GM12878 (cell line): Measurements from ENCODE around the gene COL17A1. TPM values are rescaled to one million over a fixed set of nuclear protein-coding genes. Genes with fewer than 3 reads are reported as not detected.

ENCODE experiments used
- ATAC-seq: fragments of 200-7000 bp; cut with Tn5 transposase; 3 replicates; pipeline ENCODE4 v1.9.1; 2020; ENCODE audit warnings: mild to moderate bottlenecking, moderate library complexity
- BruUV-seq: library from RNA; stranded (reverse); fragments of 400-500 nt; replicated peaks from 2 replicates; lab custom pipeline; 2021; lab: Mats Ljungman, UMichigan
- CTCF ChIA-PET: fragments of 300-600 bp; sonication (Branson Sonifier 250); formaldehyde crosslinking; extraction: SDS; loops from one replicate; lab custom pipeline; 2021; ENCODE audit warnings: inconsistent platforms; lab: Yijun Ruan, JAX
- POLR2A ChIA-PET: fragments of 350-600 bp; formaldehyde crosslinking; extraction: SDS; loops from one replicate; lab custom pipeline; 2021; ENCODE audit warnings: inconsistent platforms; lab: Charles Lee
- RAD21 ChIA-PET: fragments of 300-600 bp; sonication (Branson Sonifier 250); formaldehyde crosslinking; loops from one replicate; lab custom pipeline; 2023; ENCODE audit warnings: antibody characterized with exemption; ENCODE audit not compliant: unreplicated experiment; lab: Charles Lee
- SMC1A ChIA-PET: fragments of 300-600 bp; sonication (Branson Sonifier 250); formaldehyde crosslinking; loops from one replicate; lab custom pipeline; 2023; ENCODE audit not compliant: unreplicated experiment, uncharacterized antibody; lab: Charles Lee
- DNase-seq: peaks from one replicate; pipeline ENCODE4 v3.0.0-alpha.2; 2011; ENCODE audit warnings: low read depth, low spot score
- FAIRE-seq: peaks from 3 replicates; lab custom pipeline; 2011; peaks lifted over from hg19 to GRCh38; lab: Jason Lieb, UNC
- H2AFZ ChIP-seq: 2 replicates; pipeline ENCODE4 v1.6.0; 2011; ENCODE audit warnings: low read depth, low read length, control low read depth; ENCODE audit not compliant: control insufficient read depth
- H3K27ac ChIP-seq: 2 replicates; pipeline ENCODE4 v1.5.1; 2011; ENCODE audit warnings: control low read depth; ENCODE audit not compliant: control insufficient read depth, insufficient read depth
- H3K27me3 ChIP-seq, 2 experiments: replicated peaks in 1 of 2; 2 replicates each; pipeline versions ENCODE4 v1.6.0 to v1.6.1; 2011; ENCODE audit warnings: low read length in 1 of 2; ENCODE audit not compliant: control insufficient read depth in 2 of 2, insufficient read depth in 2 of 2
- H3K36me3 ChIP-seq, 2 experiments: 2 replicates each; pipeline ENCODE4 v1.5.1; 2011; ENCODE audit warnings: low read length in 1 of 2; ENCODE audit not compliant: control insufficient read depth in 2 of 2, insufficient read depth in 2 of 2
- H3K4me1 ChIP-seq: 2 replicates; pipeline ENCODE4 v1.6.1; 2011; ENCODE audit warnings: mild to moderate bottlenecking, low read length, moderate library complexity, mixed read lengths; ENCODE audit not compliant: control insufficient read depth, insufficient read depth
- H3K4me2 ChIP-seq: 2 replicates; pipeline ENCODE4 v1.6.0; 2011; ENCODE audit warnings: control low read depth; ENCODE audit not compliant: control insufficient read depth, insufficient read depth
- H3K4me3 ChIP-seq: fragments of 200-600 bp; sonication (generic); 2 replicates; pipeline ENCODE4 v1.5.1; 2016
- H3K79me2 ChIP-seq: 2 replicates; pipeline ENCODE4 v1.6.0; 2011; ENCODE audit warnings: low read length; ENCODE audit not compliant: control insufficient read depth, insufficient read depth
- H3K9ac ChIP-seq: 2 replicates; pipeline ENCODE4 v1.8.0; 2011; ENCODE audit warnings: low read length, control low read depth, mixed read lengths; ENCODE audit not compliant: control insufficient read depth, insufficient read depth
- H3K9me3 ChIP-seq: replicated peaks from 3 replicates; pipeline ENCODE4 v1.5.1; 2011; ENCODE audit warnings: mild to moderate bottlenecking, low read length; ENCODE audit not compliant: control insufficient read depth, insufficient read depth
- H4K20me1 ChIP-seq: 2 replicates; pipeline ENCODE4 v1.6.0; 2011; ENCODE audit not compliant: control insufficient read depth, insufficient read depth
- ATF2 ChIP-seq: IDR thresholded peaks from 2 replicates; pipeline ENCODE4 v1.6.1; 2012; ENCODE audit warnings: low read length, inconsistent platforms
- ATF3 ChIP-seq: IDR thresholded peaks from 2 replicates; pipeline ENCODE4 v1.6.1; 2011; ENCODE audit warnings: low read depth, mild to moderate bottlenecking, low read length, moderate library complexity, borderline replicate concordance; ENCODE audit errors: extremely low read depth
- CBX3 ChIP-seq: fragments of 200-600 bp; sonication (generic); IDR thresholded peaks from 2 replicates; pipeline ENCODE4 v1.6.1; 2016; ENCODE audit warnings: low read depth, borderline replicate concordance
- CREB1 ChIP-seq: IDR thresholded peaks from 2 replicates; pipeline ENCODE4 v1.6.1; 2012; ENCODE audit warnings: low read depth, mild to moderate bottlenecking, inconsistent platforms
- IRF5 ChIP-seq: fragments of 450-650 bp; IDR thresholded peaks from 2 replicates; pipeline ENCODE4 v1.6.1; 2017; ENCODE audit warnings: borderline replicate concordance
- KDM1A ChIP-seq: fragments of 200-600 bp; sonication (generic); IDR thresholded peaks from 2 replicates; pipeline ENCODE4 v1.6.1; 2016; ENCODE audit warnings: borderline replicate concordance
- LARP7 ChIP-seq: fragments of 450-650 bp; IDR thresholded peaks from 2 replicates; pipeline ENCODE4 v1.6.1; 2017; ENCODE audit warnings: mild to moderate bottlenecking
- MAX ChIP-seq: IDR thresholded peaks from 2 replicates; pipeline ENCODE4 v1.6.1; 2012; ENCODE audit warnings: low read depth, low read length, improper control_type of control experiment
- NBN ChIP-seq: fragments of 450-650 bp; IDR thresholded peaks from 2 replicates; pipeline ENCODE4 v1.6.1; 2016
- NR2F1 ChIP-seq: fragments of 450-650 bp; conservative IDR thresholded peaks from 2 replicates; pipeline ENCODE4 v1.6.1; 2017; ENCODE audit warnings: mild to moderate bottlenecking
- PRDM15 ChIP-seq: fragments of 450-650 bp; formaldehyde crosslinking; IDR thresholded peaks from 2 replicates; pipeline ENCODE4 v1.4.0; 2020; ENCODE audit warnings: mild to moderate bottlenecking, moderate library complexity
- RCOR1 ChIP-seq: conservative IDR thresholded peaks from 2 replicates; pipeline ENCODE4 v1.6.1; 2012; ENCODE audit warnings: low read depth, low read length, improper control_type of control experiment
- RELA ChIP-seq: fragments of 450-650 bp; IDR thresholded peaks from 2 replicates; pipeline ENCODE4 v1.8.0; 2014; ENCODE audit warnings: borderline replicate concordance; ENCODE audit not compliant: partially characterized antibody
- TARDBP ChIP-seq: IDR thresholded peaks from 2 replicates; pipeline ENCODE4 v1.6.1; 2016; ENCODE audit warnings: borderline replicate concordance
- USF1 ChIP-seq: IDR thresholded peaks from 2 replicates; pipeline ENCODE4 v1.6.1; 2011; ENCODE audit warnings: borderline replicate concordance, low read depth, mild to moderate bottlenecking, moderate library complexity, mixed read lengths, low read length; ENCODE audit not compliant: insufficient read depth; ENCODE audit errors: extremely low read length
- YY1 ChIP-seq: IDR thresholded peaks from 2 replicates; pipeline ENCODE4 v1.6.1; 2011; ENCODE audit warnings: low read depth, mild to moderate bottlenecking, low read length
- WGBS: methylation state at CpG from one replicate; pipeline ENCODE4 v1.1.6; 2016; ENCODE audit warnings: low lambda C conversion rate; ENCODE audit not compliant: insufficient replicate concordance, insufficient coverage; ENCODE audit errors: missing lambda C conversion rate; 5-methylcytosine and 5-hydroxymethylcytosine counted together
- in situ Hi-C: fragments of 300-500 bp; cut with MboI; formaldehyde crosslinking; loops from 9 replicates; pipeline ENCODE4 v1.14.3; 2018; ENCODE audit warnings: mixed read lengths
- intact Hi-C: fragments of 100-400 bp; cut with micrococcal nuclease; formaldehyde crosslinking; loops from one replicate; pipeline ENCODE4 v1.14.2; 2022; ENCODE audit not compliant: unreplicated experiment
- polyA plus RNA-seq, 11 experiments: library from polyadenylated mRNA; depleted of rRNA in 4 of 11; unstranded in 6 of 11; stranded (reverse) in 5 of 11; fragments of >200 nt; fragmentation: Nextera tagmentation in 4 of 11; fragmentation: Illumina TruSeq in 1 of 11; extraction: Ambion mirVana in 4 of 11; extraction: Trizol in 1 of 11; gene quantifications; 1 replicate in 1 of 11; 2 replicates in 10 of 11; pipeline versions ENCODE4 v1.2.1 to v1.2.3, GENCODE V29; 2011 to 2016; ENCODE audit warnings: inconsistent platforms in 2 of 11, missing spikeins in 2 of 11, low read depth in 1 of 11
- total RNA-seq, 4 experiments: library from RNA; depleted of rRNA in 3 of 4; stranded (reverse); fragments of >200 nt in 3 of 4; fragmentation: Illumina TruSeq in 1 of 4; extraction: Trizol in 1 of 4; gene quantifications; 2 replicates each; pipeline versions ENCODE4 v1.2.1 to v1.2.3, GENCODE V29; 2013 to 2021

COL17A1 gene
- total and polyA plus RNA-seq, 10 of the 15 experiments (the other 5 are each of a cell fraction or from before 2014, with no cell fraction given): 0.08 to 0.22 TPM; not detected in 8

- H3K4me3 ChIP-seq: no peak overlapping the region
- no peaks in the 10 kb centered on the region for H3K36me3 ChIP-seq
- no peak overlapping the region for H3K27ac ChIP-seq
- no peak for ATAC-seq
- TF ChIP-seq YY1 (no peak), NBN (no peak), ATF2 (no peak), PRDM15 (CRISPR knock-in tag) (no peak), NR2F1 (no peak), LARP7 (no peak), RELA (no peak), RCOR1 (no peak), CBX3 (no peak), ATF3 (no peak), CREB1 (no peak), USF1 (no peak), MAX (no peak), IRF5 (no peak), TARDBP (no peak), KDM1A (no peak)
- H3K9me3 ChIP-seq: no peaks in the 10 kb centered on the region
- H3K4me2 ChIP-seq: no peak overlapping the region
- intact Hi-C loops: no loop called here
- ChIA-PET POLR2A (no interaction called here), CTCF (interaction anchor here (0.9 to 1.5 kb wide), 5 partner anchors 9 to 62 kb away, joined by 3 to 4 read pairs (median 3); no protein-coding TSS in a partner anchor), SMC1A (interaction anchor here (1.0 to 3.9 kb wide), 5 partner anchors 10 to 88 kb away, joined by 3 to 12 read pairs (median 6); partner anchors contain the start of gene SFR1), RAD21 (no interaction called here)
- H2AFZ ChIP-seq: no peak overlapping the region
- H3K9ac ChIP-seq: no peak overlapping the region
- H3K4me1 ChIP-seq: no peaks in the 10 kb centered on the region
- H4K20me1 ChIP-seq: no peaks in the 10 kb centered on the region
- in situ Hi-C loops: loop anchor here (5.0 kb wide), 1 partner anchor 185 kb away; no protein-coding TSS in a partner anchor
- no peak for DNase-seq
- no peaks in the 10 kb centered on the region for H3K79me2 ChIP-seq
- 12% methylated on average over 5 of the region's 5 CpGs for WGBS
- no TSS peak for BruUV-seq
- H3K27me3 ChIP-seq: no peaks in the 10 kb centered on the region
- FAIRE-seq: no peak
Measured at GRCh38 chr10:104077663-104078151, 8.0 kb downstream of the COL17A1 start.
